ENCODE measurements around the gene RBM15B.

RBM15B gene

GRCh38 chr3:51393564-51393963, 2.5 kb downstream of the RBM15B start:
- ATAC-seq: no peak

DNA sequence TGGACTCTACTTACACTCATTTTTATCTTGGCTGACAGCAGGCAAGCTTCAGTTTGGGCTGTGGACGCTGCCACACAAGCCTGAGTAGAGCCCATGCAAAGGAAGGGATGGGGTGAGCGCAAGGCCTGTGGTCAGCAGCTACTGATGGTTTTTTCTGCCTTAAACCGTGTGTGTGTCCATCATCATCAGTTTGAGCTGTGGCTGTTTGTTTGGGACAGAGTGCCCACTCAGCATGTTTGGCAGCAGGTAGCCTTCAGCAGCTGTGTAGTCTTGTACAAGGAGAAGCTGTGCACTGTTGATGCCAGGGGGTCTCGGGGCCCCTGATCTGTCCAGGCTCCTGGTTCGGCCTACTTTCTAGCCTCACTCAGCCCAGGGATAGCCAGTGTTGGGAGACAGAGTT, 3.5 kb downstream of the RBM15B start:
- ATAC-seq: no peak

GRCh38 chr3:51395493-51396213, 4.6 kb downstream of the RBM15B start:
- ATAC-seq: no peak

GRCh38 chr3:51396401-51396800, 5.3 kb downstream of the RBM15B start:
- ATAC-seq: no peak

DNA sequence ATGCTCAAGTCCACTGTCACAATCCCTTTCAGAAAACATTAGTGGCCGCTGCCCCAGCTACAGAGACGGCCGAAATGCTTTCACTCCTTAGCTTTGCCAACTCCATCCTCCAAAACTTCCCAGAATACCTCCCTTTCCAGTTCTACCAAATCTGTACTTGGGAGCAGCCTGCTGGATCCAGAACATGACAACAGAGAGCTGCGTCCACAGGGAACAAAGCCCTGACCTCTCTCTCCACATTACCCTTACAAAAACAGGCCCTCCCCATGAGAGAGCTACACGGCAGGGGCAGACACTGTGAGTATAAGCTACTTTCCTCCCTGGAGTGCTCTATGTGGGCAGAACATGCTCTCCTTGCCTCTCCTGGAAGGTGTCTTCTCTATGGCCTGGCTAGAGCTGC, 6.3 kb downstream of the RBM15B start:
- ATAC-seq: no peak

GRCh38 chr3:51398595-51399310, 7.7 kb downstream of the RBM15B start:
- ATAC-seq: no peak

DNA sequence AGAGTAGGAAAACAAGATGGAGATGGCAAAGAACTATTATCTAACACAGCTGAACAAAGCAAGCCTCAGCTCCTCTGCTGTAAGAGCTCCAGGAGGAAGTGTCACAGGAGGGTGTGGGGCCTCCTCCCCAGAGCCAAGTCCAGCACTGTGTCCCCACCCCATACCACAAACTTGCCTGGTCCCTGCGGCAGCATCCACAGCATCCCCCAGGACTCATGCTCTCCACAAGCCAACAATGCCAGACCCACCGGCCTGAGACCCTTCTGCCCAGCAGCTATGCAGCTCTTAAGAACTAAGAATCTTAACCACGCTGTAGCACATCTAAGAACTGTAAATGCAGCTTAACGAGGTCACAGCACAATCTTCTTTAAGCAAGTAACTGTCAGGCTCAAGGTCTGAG, 9.1 kb downstream of the RBM15B start:
- ATAC-seq: no peak

GRCh38 chr3:51401735-51402134, 10.7 kb downstream of the RBM15B start:
- ATAC-seq: no peak

DNA sequence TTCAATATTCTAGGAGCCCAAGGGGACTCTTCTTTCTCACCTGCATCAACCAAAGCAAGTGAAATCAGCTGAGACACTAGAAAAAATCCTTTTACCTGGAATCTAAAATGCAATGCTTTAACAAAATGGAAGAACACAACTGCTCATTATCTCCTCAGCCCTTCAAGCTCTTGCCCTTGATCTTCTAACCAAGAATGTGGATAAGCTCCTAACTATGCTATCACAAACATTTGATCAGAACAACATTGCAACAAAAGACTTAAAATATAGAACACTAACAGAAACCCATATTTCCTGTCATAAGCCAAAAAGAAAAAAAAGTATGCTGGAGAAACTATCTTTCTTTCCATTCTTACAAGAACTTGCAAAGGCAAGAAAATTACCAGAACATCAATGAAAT, 12.6 kb downstream of the RBM15B start:
- ATAC-seq: no peak

DNA sequence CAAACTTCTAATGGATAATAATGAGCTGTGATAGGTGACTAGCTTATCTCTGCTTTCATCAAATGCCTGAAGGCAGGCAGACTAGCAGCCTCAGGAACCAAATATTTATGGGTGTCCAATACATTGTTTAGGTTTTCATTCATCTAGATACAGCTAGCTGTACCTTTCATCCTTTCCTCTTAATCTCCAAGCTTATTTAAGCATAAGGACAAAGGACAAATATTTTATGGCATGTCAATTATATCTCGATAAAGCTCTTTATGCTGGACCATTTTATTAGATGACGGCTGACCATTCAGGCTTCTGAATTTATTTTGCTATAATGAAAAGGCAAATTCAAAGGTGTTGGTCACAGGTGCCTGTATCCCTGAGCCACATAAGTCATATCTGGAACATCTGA, 16.9 kb downstream of the RBM15B start:
- no peak for ATAC-seq

DNA sequence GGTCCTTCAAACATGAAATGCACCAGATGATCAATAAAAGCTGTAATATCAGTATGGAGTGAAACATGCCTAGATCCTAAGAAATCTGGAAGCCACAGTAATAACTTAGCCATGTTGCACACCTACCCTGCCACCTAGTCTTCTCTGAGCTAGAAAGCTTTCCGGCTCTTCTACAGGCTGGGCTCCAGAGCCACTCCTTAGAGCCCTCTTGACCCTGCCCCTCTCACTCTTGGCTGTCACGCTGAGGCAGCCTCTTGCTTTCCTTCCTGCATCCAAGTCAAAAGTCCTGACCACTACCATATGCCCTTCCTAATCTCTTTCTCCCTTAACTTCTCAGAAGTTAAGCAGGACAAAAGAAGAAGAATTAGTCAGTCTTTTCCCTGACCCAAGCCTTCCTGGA, 17.7 kb downstream of the RBM15B start:
- ATAC-seq: no peak

GRCh38 chr3:51422211-51422610, 31.1 kb downstream of the RBM15B start:
- no peak for ATAC-seq

- no peak for ATAC-seq
These were observed 35.8 kb downstream of the RBM15B start for GRCh38 chr3:51426921-51427320.

DNA sequence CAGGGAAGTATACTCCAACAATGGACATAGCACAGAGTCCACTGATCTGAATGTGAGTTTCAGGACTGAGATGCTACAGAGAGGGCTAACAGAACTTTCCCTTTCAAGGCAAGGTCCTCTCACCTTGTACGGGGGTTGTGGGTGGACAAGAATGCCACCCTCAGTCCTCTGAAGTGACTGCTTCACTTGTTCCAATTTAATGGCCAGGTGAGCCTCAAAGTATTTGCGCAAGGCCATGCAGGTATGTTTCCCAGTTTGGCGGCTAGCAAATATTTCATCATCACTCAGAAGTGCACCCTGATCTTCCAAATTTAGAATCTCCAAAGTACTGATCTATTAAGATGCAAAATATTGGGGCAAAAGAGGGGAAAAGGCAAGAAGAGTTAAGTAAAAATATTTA, 38.1 kb downstream of the RBM15B start:
- ATAC-seq: no peak

DNA sequence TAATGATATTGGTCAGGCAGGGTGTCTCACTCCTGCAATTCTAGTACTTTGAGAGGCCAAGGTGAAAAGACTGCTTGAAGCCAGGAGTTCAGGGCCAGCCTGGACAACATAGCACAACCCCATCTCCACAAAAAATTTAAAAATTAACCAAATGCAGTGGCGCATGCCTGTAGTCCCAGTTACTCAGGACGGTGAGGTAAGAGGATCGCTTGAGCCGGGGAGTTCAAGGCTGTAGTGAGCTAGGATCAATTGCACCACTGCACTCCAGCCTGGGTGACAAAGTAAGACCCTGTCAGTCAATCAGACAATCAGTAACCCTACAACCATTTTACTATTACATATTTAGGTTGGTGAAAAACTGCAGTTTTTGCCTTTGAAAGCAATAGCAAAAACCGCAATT, 43.0 kb downstream of the RBM15B start:
- no peak for ATAC-seq

GRCh38 chr3:51434746-51435327, 43.8 kb downstream of the RBM15B start:
- peak; percentile 74 to 94 for ATAC-seq

DNA sequence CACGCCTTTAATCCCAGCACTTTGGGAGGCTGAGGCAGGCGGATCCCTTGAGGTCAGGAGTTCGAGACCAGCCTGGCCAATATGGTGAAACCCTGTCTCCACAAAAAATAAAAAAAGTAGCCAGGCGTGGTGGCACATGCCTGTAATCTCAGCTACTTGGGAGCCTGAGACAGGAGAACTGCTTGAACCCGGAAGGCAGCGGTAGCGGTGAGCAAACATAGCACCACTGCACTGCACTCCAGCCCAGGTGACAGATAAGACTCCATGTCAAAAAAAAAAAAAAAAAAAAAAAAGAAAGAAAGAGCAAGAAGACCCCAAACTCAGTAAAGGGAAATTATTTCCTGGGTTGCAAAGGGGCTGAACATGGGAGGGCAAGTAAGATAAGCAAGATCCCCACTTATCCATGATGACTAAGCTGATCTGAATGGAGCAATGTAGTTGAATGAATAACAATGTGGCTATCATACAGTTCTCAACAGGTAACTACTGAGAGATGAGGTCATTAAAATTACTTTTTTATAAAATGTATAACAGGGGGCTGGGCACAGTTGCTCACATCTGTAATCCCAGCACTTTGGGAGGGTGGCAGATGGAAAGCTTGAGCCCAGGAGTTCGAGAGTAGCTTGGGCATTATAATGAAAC, 46.0 kb downstream of the RBM15B start:
- no peak for ATAC-seq

DNA sequence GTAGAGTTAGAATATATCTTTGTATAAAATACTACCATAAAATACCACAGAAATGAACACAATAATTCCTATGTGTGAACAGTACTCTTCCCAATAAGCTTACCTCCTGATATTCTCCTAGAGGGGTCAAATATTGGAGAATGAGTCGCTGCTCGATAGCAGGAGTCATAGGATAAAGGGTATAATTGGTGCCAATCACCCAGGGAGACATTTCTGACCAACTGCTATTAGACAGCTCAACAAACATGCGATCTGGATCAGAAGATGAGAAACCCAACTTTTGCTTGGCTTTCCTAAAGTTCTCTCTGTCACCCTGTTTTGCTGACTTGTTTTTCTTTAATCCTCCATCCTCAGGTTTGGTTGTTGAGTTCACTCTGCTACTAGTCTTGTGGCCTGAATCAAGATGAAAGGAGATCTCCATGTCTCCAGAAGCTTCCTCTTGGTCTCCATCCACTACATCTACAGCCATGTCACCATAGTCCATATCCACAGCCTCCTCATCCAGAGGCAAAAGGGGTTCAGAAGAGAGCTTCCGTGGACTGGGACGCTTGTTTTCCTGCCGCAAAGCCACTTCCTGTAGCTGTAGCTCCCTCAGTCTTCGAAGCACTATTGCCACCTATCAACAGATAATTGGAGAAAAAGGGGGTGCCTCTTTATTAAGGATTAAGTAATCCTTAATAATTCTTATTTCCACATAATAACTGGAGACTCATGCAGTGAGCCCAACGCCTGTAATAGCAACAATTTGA, 50.4 kb downstream of the RBM15B start:
- ATAC-seq: no peak

DNA sequence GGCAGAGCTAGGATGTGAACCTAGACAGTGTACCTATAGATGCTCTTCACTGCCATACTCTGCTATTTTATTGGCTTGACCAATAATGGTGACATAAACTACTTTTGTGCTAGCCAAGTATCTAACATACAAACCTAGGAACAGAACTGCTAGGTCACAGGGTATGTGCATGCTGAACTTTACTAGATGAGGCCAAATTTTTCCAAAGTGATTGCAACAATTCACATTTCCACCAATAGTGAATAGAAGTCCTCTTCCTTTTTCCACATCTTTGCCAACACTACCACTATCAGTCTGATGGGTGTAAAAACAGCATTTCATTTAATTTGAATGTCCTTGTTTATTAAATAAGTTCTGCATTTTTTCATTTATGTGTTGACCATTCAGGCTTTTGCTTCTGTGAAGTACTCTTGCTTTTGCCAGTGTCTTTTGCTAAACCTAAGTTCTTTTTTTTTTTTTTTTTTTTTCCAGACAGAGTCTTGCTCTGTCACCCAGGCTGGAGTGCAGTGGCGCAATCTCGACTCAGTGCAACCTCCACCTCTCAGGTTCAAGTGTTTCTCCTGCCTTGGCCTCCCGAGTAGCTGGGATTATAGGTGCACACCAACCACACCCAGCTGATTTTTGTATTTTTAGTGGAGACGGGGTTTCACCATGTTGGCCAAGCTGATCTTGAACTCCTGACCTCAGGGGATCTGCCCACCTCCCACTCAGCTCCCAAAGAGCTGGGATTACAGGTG, 54.6 kb downstream of the RBM15B start:
- ATAC-seq: no peak
